GM21515 (cell line): ENCODE data around the gene ETV5.

Experiments used
- ATAC-seq: cut with Tn5 transposase; IDR thresholded peaks from one replicate; pipeline ENCODE4 v1.9.1; 2021; ENCODE audit not compliant: unreplicated experiment

Gene ETV5

GRCh38 chr3:186108941-186109865 lies at the start of gene ETV5:
TSS of gene ETV5 (minus strand) at chr3:186109089. CDS start at chr3:186105868, 3,221 bp downstream.
- peak; percentile 95 for ATAC-seq

- no peak for ATAC-seq
Measured at GRCh38 chr3:186154641-186155040, 45.8 kb upstream of the ETV5 start.

- ATAC-seq: peak; percentile 88
Measured at GRCh38 chr3:186152889-186153292, 44.0 kb upstream of the ETV5 start.

GRCh38 chr3:186152361-186152798 lies 43.5 kb upstream of the ETV5 start:
- peak; percentile 25 for ATAC-seq

- ATAC-seq: no peak
Measured at GRCh38 chr3:186151077-186151971, 42.4 kb upstream of the ETV5 start.

GRCh38 chr3:186150041-186150830 lies 41.3 kb upstream of the ETV5 start:
- ATAC-seq: no peak

- ATAC-seq: no peak
Measured at GRCh38 chr3:186149319-186149960, 40.6 kb upstream of the ETV5 start.

- ATAC-seq: no peak
Measured at GRCh38 chr3:186144257-186144656, 35.4 kb upstream of the ETV5 start.

- no peak for ATAC-seq
Measured at GRCh38 chr3:186143250-186143649, 34.4 kb upstream of the ETV5 start.

- ATAC-seq: no peak
Measured at GRCh38 chr3:186142393-186142932, 33.6 kb upstream of the ETV5 start.

GRCh38 chr3:186141790-186142189 lies 32.9 kb upstream of the ETV5 start:
- ATAC-seq: no peak

- ATAC-seq: no peak
Measured at GRCh38 chr3:186138272-186138981, 29.5 kb upstream of the ETV5 start.

GRCh38 chr3:186137051-186137685 lies 28.3 kb upstream of the ETV5 start:
- no peak for ATAC-seq

- no peak for ATAC-seq
Measured at GRCh38 chr3:186133980-186134379, 25.1 kb upstream of the ETV5 start.

GRCh38 chr3:186132487-186132886 lies 23.6 kb upstream of the ETV5 start:
- ATAC-seq: no peak

- no peak for ATAC-seq
Measured at GRCh38 chr3:186129206-186129605, 20.3 kb upstream of the ETV5 start.

GRCh38 chr3:186128158-186128557 lies 19.3 kb upstream of the ETV5 start:
- no peak for ATAC-seq

GRCh38 chr3:186127463-186127862 lies 18.6 kb upstream of the ETV5 start:
- no peak for ATAC-seq

- ATAC-seq: no peak
Measured at GRCh38 chr3:186125118-186125517, 16.2 kb upstream of the ETV5 start.
